Esophagus mucosa (tissue), 1 donor: ENCODE results near the gene C9orf43. TPM values are rescaled to one million over a fixed set of nuclear protein-coding genes. Genes with fewer than 3 reads are reported as not detected.
A peak's percentile ranks its signal among the peaks of the same experiment; 100 is the strongest.
"Not testable (repeated sequence)": the region's sequence is repeated elsewhere in the genome, so short reads cannot be mapped to it uniquely, and the experiment has no call there.

Experiments
- ATAC-seq: fragments of 200-7000 bp; cut with Tn5 transposase; one replicate; pipeline ENCODE4 v1.9.1; 2020
- total RNA-seq: library from RNA; stranded (reverse); gene quantifications from one replicate; pipeline ENCODE4 v1.2.4, GENCODE V29; 2023
- donor health status: DM: yes; HTN: yes; CAD: no.

C9orf43 gene
- total RNA-seq, 1 donor from 2014 or later: 0.36 TPM

- ATAC-seq: no peak
Measured at GRCh38 chr9:113421726-113422125, 11.2 kb downstream of the C9orf43 start.

GRCh38 chr9:113425072-113425471, 14.5 kb downstream of the C9orf43 start:
- ATAC-seq: no peak

- no peak for ATAC-seq
Measured at GRCh38 chr9:113426701-113427100, 16.2 kb downstream of the C9orf43 start.

GRCh38 chr9:113427629-113428028, 17.1 kb downstream of the C9orf43 start:
- ATAC-seq: no peak

GRCh38 chr9:113428062-113428615, 17.6 kb downstream of the C9orf43 start:
- no peak for ATAC-seq

GRCh38 chr9:113431191-113431590, 20.6 kb downstream of the C9orf43 start:
- ATAC-seq: no peak

- no peak for ATAC-seq
Measured at GRCh38 chr9:113436728-113437515, 26.4 kb downstream of the C9orf43 start.

- not testable (repeated sequence) for ATAC-seq
Measured at GRCh38 chr9:113437716-113438115, 27.2 kb downstream of the C9orf43 start.

- ATAC-seq: no peak
Measured at GRCh38 chr9:113444736-113445135, 34.2 kb downstream of the C9orf43 start.

GRCh38 chr9:113446323-113446740, 35.8 kb downstream of the C9orf43 start:
- ATAC-seq: peak; percentile 42

GRCh38 chr9:113449376-113449775, 38.8 kb downstream of the C9orf43 start:
- no peak for ATAC-seq

- no peak for ATAC-seq
Measured at GRCh38 chr9:113452113-113452605, 41.6 kb downstream of the C9orf43 start.

GRCh38 chr9:113454914-113455761, 44.6 kb downstream of the C9orf43 start:
- ATAC-seq: no peak

GRCh38 chr9:113456235-113456634, 45.7 kb downstream of the C9orf43 start:
- no peak for ATAC-seq

GRCh38 chr9:113461285-113461684, 50.7 kb downstream of the C9orf43 start:
- ATAC-seq: no peak

- ATAC-seq: no peak
Measured at GRCh38 chr9:113461943-113462342, 51.4 kb downstream of the C9orf43 start.

GRCh38 chr9:113462781-113463286, 52.3 kb downstream of the C9orf43 start:
- no peak for ATAC-seq

GRCh38 chr9:113463418-113464285, 53.1 kb downstream of the C9orf43 start, which contains the start of gene RGS3:
TSS of gene RGS3 (plus strand) at chr9:113463727. CDS start at chr9:113463803, 76 bp downstream.
- peak; percentile 98 for ATAC-seq

- ATAC-seq: no peak
Measured at GRCh38 chr9:113464286-113464660, 53.7 kb downstream of the C9orf43 start.

- no peak for ATAC-seq
Measured at GRCh38 chr9:113465599-113466140, 55.1 kb downstream of the C9orf43 start.

- ATAC-seq: no peak
Measured at GRCh38 chr9:113467183-113467582, 56.6 kb downstream of the C9orf43 start.
